ENCODE data around the gene NAIF1.
"Not testable (repeated sequence)": the region's sequence is repeated elsewhere in the genome, so short reads cannot be mapped to it uniquely, and the experiment has no call there.

NAIF1 gene

GRCh38 chr9:128066713-128067644 lies at the start of gene NAIF1:
TSS of gene NAIF1 (minus strand) at chr9:128067320. CDS start at chr9:128067101, 219 bp downstream.
- DNase-seq (ENCODE audit: low read depth) = peak; percentile 100
- no peak for TF ChIP-seq CTCF (conservative IDR thresholded peaks at IDR 0.05; ENCODE audit: low read length)
- H3K4me3 ChIP-seq (ENCODE audit: low read length) = peak within 1 kb of the TSS; percentile 79

- DNase-seq (ENCODE audit: low read depth) = no peak
- no peak overlapping the region for H3K4me3 ChIP-seq (ENCODE audit: low read length)
- TF ChIP-seq CTCF (conservative IDR thresholded peaks at IDR 0.05; ENCODE audit: low read length) = no peak
These were observed 49.3 kb upstream of the NAIF1 start for GRCh38 chr9:128116104-128117083.

GRCh38 chr9:128115187-128116103 lies 48.3 kb upstream of the NAIF1 start:
- H3K4me3 ChIP-seq (ENCODE audit: low read length) = no peak overlapping the region
- no peak for DNase-seq (ENCODE audit: low read depth)
- no peak for TF ChIP-seq CTCF (conservative IDR thresholded peaks at IDR 0.05; ENCODE audit: low read length)

- no peak overlapping the region for H3K4me3 ChIP-seq (ENCODE audit: low read length)
- no peak for DNase-seq (ENCODE audit: low read depth)
- TF ChIP-seq CTCF (conservative IDR thresholded peaks at IDR 0.05; ENCODE audit: low read length) = no peak
These were observed 47.4 kb upstream of the NAIF1 start for GRCh38 chr9:128114326-128115186.

- TF ChIP-seq CTCF (conservative IDR thresholded peaks at IDR 0.05; ENCODE audit: low read length) = no peak
- H3K4me3 ChIP-seq (ENCODE audit: low read length) = no peak overlapping the region
- no peak for DNase-seq (ENCODE audit: low read depth)
These were observed 46.6 kb upstream of the NAIF1 start for GRCh38 chr9:128113526-128114325.

GRCh38 chr9:128111726-128112125 lies 44.6 kb upstream of the NAIF1 start:
- H3K4me3 ChIP-seq (ENCODE audit: low read length); DNase-seq (ENCODE audit: low read depth): not testable (repeated sequence)

Measured in AG10803 (cell line).